Heart right ventricle (tissue), 16 donors: ENCODE results near the gene CLCN1. TPM values are rescaled to one million over a fixed set of nuclear protein-coding genes. Genes with fewer than 3 reads are reported as not detected.
"Not testable (repeated sequence)": the region's sequence is repeated elsewhere in the genome, so short reads cannot be mapped to it uniquely, and the experiment has no call there.

ENCODE experiments used
- ATAC-seq, 8 donors: fragments of 200-7000 bp; cut with Tn5 transposase; one replicate each; pipeline ENCODE4 v1.9.1; 2020; ENCODE audit warnings: mild to moderate bottlenecking in 8 of 8, moderate library complexity in 8 of 8, moderate number of reproducible peaks in 1 of 8
- DNase-seq, 2 donors: peaks; one replicate each; pipeline ENCODE4 v3.0.0-alpha.2; 2020
- H3K27ac ChIP-seq, 10 donors: fragments of 200-600 bp; sonication (generic) in 2 of 10; one replicate each; pipeline versions ENCODE4 v1.5.0 to v1.8.0; 2020 to 2022; ENCODE audit warnings: mild to moderate bottlenecking in 3 of 10
- H3K27me3 ChIP-seq, 7 donors: fragments of 200-600 bp; one replicate each; pipeline ENCODE4 v1.8.0; 2021 to 2022; ENCODE audit warnings: mild to moderate bottlenecking in 2 of 7
- H3K36me3 ChIP-seq, 9 donors: fragments of 200-600 bp; sonication (generic) in 1 of 9; one replicate each; pipeline versions ENCODE4 v1.5.0 to v1.8.0; 2020 to 2022; ENCODE audit warnings: mild to moderate bottlenecking in 2 of 9
- H3K4me1 ChIP-seq, 9 donors: fragments of 200-600 bp; sonication (generic) in 1 of 9; one replicate each; pipeline versions ENCODE4 v1.5.0 to v1.8.0; 2020 to 2022; ENCODE audit warnings: mild to moderate bottlenecking in 4 of 9
- H3K4me3 ChIP-seq, 10 donors: fragments of 200-600 bp; sonication (generic) in 2 of 10; one replicate each; pipeline versions ENCODE4 v1.5.0 to v1.8.0; 2020 to 2022; ENCODE audit warnings: mild to moderate bottlenecking in 7 of 10, moderate library complexity in 2 of 10
- H3K9me3 ChIP-seq, 11 donors: fragments of 200-600 bp in 10 of 11; sonication (generic) in 2 of 11; one replicate each; pipeline versions ENCODE4 v1.5.0 to v1.8.0; 2013 to 2022; ENCODE audit warnings: mild to moderate bottlenecking in 2 of 11, control low read depth in 1 of 11, moderate library complexity in 1 of 11
- WGBS, 2 donors: extraction: QIAGEN DNeasy Blood & Tissue Kit; methylation state at CpG; one replicate each; pipeline ENCODE4 v1.1.7; 2013; ENCODE audit warnings: inconsistent platforms in 1 of 2; 5-methylcytosine and 5-hydroxymethylcytosine counted together
- intact Hi-C, 10 donors: fragments of 100-400 bp; cut with DNase I; formaldehyde crosslinking; loops; one replicate each; pipeline versions ENCODE4 v1.11.1 to v1.14.2; 2022
- polyA plus RNA-seq, 2 donors: library from polyadenylated mRNA; stranded (reverse); fragments of 200-250 nt; gene quantifications; one replicate each; pipeline ENCODE4 v1.2.3, GENCODE V29; 2013
- total RNA-seq, 10 donors: library from RNA; stranded (reverse); fragmentation: NEBNext Ultra II Directional in 3 of 10; extraction: Animal tissue kit (Norgen Biotek cat#: 25700) in 3 of 10; gene quantifications; one replicate each; pipeline versions ENCODE4 v1.2.1 to v1.2.4, GENCODE V29; 2021 to 2023
- TF ChIP-seq, protein P1 (sequence below), 9 donors: fragments of 200-600 bp; sonication (generic) in 2 of 9; IDR thresholded peaks; one replicate each; pipeline versions ENCODE4 v1.5.0 to v1.8.0; 2021 to 2022; ENCODE audit warnings: antibody characterized with exemption in 9 of 9, mild to moderate bottlenecking in 5 of 9, moderate library complexity in 1 of 9
- donor health status: Arrhythmogenic right ventricular cardiomyopathy.
- donor health status: ischemic (EF 13 %, LVEDD 7.1; RV severe dilation, severe dysfunction).
- donor health status: healthy with polysubstance abuse.
- donor health status: DM: no; HTN: yes; CAD: no.
- donor health status: DM: no; HTN: no; CAD: no.
- donor health status: ischemic (EF 25% LVEDD 6.9; RV normal size, moderate dysfunction).
- donor health status: ischemic (EF 25% LVEDD 5.7; RV mildly dilated, moderate dysfunction).
- donor health status: healthy.
- donor health status: DM: yes; HTN: yes; CAD: no.
- donor health status: Ischemic cardiomyopathy.
- donor health status: ischemic (EF 35%, LVEDD 5.7; RV mildly dilated, moderate dysfunction).
- donor health status: nonischemic (EF 11% LVEDD 7.7; RV severe dilation, severe dysfunction).
- donor health status: DM: yes; HTN: yes; CAD: no.
- donor health status: PGD.
- donor health status: ischemic (EF 29% LVEDD 5.4; RV normal size, mild dysfunction).
- donor health status: nonischemic (EF 23%, LVEDD 6.1; RV moderate dilation, normal function).

Gene CLCN1
- total and polyA plus RNA-seq, 12 donors = 0.01 TPM; not detected in 11

DNA sequence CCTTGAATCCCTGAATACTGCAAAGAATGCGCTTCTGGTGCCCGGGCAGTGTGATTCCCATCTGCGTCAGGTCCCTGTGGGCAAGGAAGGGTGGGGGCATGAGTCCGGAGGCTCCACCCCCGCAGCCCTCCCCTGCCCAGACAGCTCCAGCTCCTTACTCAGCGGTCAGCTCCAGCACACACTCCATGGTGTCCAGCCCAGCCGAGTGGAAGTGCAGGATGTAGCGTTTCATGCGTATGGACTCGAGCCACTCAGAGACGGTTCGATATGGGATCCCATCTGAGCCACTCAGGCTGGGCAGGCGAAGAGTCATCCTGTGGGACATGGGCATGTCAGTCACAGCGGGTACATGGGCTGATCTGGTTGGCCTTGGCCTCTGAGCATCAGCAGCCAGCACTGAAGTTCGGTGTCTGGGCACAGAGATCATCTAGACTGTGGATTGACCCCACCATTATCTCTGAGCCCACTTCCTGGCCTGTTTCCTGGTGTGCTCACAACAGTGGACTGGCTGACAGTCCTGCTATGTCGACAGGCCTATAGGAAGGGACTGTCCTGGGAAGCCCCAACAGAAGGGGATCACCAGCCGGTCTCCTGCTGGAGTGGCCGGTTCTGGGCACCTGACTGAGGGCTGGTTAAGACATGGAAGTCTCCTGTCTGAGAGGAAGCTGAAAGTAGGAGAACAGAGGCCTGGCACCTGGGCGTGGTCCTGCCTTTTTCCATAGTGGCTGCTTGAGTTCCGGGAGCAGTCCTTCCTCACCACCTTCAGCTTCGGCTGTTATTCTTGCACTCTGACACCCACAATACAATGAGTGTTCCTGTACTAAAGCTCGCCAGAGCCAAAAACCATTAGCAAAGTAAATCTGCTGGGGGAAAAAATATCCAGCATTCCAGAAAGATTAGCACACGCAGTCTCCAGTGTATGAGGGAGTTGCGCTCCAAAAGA lies 75.8 kb downstream of the CLCN1 start:
- H3K4me1 ChIP-seq = peaks cover 17 to 85% (median 73%) of the 10 kb centered on the region in 9 donors
- H3K27me3 ChIP-seq = no peaks in the 10 kb centered on the region
- peak overlapping the region in 1 of 10 donors; percentile 22 for H3K4me3 ChIP-seq
- peak overlapping the region; percentile 69 to 95 (median 84) for H3K27ac ChIP-seq
- intact Hi-C loops = no loop called here
- peaks cover 0 to 64% (median 25%) of the 10 kb centered on the region in 9 donors for H3K36me3 ChIP-seq
- no peaks in the 10 kb centered on the region for H3K9me3 ChIP-seq
- DNase-seq = peak; percentile 64 to 71
- peak; percentile 65 to 79 (median 74) for ATAC-seq
- WGBS, 2 donors = 42 to 53% methylated on average over 24 of the region's 24 CpGs
- TF ChIP-seq, protein P1, sequence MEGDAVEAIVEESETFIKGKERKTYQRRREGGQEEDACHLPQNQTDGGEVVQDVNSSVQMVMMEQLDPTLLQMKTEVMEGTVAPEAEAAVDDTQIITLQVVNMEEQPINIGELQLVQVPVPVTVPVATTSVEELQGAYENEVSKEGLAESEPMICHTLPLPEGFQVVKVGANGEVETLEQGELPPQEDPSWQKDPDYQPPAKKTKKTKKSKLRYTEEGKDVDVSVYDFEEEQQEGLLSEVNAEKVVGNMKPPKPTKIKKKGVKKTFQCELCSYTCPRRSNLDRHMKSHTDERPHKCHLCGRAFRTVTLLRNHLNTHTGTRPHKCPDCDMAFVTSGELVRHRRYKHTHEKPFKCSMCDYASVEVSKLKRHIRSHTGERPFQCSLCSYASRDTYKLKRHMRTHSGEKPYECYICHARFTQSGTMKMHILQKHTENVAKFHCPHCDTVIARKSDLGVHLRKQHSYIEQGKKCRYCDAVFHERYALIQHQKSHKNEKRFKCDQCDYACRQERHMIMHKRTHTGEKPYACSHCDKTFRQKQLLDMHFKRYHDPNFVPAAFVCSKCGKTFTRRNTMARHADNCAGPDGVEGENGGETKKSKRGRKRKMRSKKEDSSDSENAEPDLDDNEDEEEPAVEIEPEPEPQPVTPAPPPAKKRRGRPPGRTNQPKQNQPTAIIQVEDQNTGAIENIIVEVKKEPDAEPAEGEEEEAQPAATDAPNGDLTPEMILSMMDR (IDR thresholded peaks at IDR 0.05) = no peak

GRCh38 chr7:143392427-143392826 lies 76.5 kb downstream of the CLCN1 start:
- H3K9me3 ChIP-seq, H3K4me3 ChIP-seq, DNase-seq, H3K27me3 ChIP-seq, intact Hi-C loops, ATAC-seq: not testable (repeated sequence)
- 87 to 89% methylated on average over 8 of the region's 8 CpGs for WGBS, 2 donors
- Histone ChIP-seq H3K4me1 (peaks cover 14 to 78% (median 66%) of the 10 kb centered on the region in 9 donors), H3K27ac (peak overlapping the region; percentile 69 to 95 (median 84)), H3K36me3 (peaks cover 0 to 57% (median 25%) of the 10 kb centered on the region in 9 donors)

DNA sequence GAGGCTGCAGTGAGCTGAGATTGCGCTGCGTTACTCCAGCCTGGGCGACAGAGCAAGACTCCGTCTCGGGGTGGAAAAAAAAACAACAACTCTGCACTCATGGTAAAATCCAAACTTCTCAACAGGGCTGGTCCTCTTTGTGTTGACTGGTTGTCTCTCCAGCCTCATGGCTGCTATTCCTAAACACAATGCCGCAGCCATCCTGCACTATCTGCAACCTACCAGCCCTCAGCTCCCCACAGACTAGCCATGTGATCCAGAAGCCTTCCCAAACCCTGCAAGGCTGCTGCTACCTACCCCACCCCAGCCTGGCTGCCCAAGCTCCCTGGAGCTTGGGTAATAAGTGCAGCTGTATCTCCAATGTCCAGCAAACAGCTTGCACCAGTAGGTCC lies 77.0 kb downstream of the CLCN1 start:
- 85 to 91% methylated on average over 6 of the region's 6 CpGs for WGBS, 2 donors
- Histone ChIP-seq H3K27me3 (no peaks in the 10 kb centered on the region), H3K9me3 (no peaks in the 10 kb centered on the region), H3K27ac (peak overlapping the region in 9 of 10 donors; percentile 72 to 95 (median 86)), H3K36me3 (peaks cover 0 to 52% (median 25%) of the 10 kb centered on the region in 9 donors), H3K4me3 (no peak overlapping the region), H3K4me1 (peaks cover 14 to 73% (median 62%) of the 10 kb centered on the region in 9 donors)
- TF ChIP-seq, protein P1 (IDR thresholded peaks at IDR 0.05) = no peak
- ATAC-seq = no peak
- intact Hi-C loops = no loop called here
- no peak for DNase-seq

- WGBS, 2 donors = 75 to 79% methylated on average over 14 of the region's 14 CpGs
Measured at GRCh38 chr7:143393267-143394041, 77.5 kb downstream of the CLCN1 start.

More at GRCh38 chr7:143393267-143394041, 77.5 kb downstream of the CLCN1 start:
- Histone ChIP-seq H3K4me1 (peaks cover 14 to 67% (median 62%) of the 10 kb centered on the region in 9 donors), H3K27ac (peak overlapping the region in 3 of 10 donors; percentile 86 to 95 (median 88)), H3K27me3 (no peaks in the 10 kb centered on the region), H3K36me3 (peaks cover 0 to 47% (median 25%) of the 10 kb centered on the region in 9 donors), H3K4me3 (no peak overlapping the region), H3K9me3 (no peaks in the 10 kb centered on the region)
- intact Hi-C loops = no loop called here
- ATAC-seq (no peak), DNase-seq (no peak)
- TF ChIP-seq, protein P1 (IDR thresholded peaks at IDR 0.05) = no peak
